GM19455 (cell line): ENCODE results near the gene MYLIP.
A peak's percentile ranks its signal among the peaks of the same experiment; 100 is the strongest.

ENCODE experiments used
- ATAC-seq: cut with Tn5 transposase; IDR thresholded peaks from one replicate; pipeline ENCODE4 v1.9.1; 2021; ENCODE audit not compliant: unreplicated experiment

The MYLIP gene

DNA sequence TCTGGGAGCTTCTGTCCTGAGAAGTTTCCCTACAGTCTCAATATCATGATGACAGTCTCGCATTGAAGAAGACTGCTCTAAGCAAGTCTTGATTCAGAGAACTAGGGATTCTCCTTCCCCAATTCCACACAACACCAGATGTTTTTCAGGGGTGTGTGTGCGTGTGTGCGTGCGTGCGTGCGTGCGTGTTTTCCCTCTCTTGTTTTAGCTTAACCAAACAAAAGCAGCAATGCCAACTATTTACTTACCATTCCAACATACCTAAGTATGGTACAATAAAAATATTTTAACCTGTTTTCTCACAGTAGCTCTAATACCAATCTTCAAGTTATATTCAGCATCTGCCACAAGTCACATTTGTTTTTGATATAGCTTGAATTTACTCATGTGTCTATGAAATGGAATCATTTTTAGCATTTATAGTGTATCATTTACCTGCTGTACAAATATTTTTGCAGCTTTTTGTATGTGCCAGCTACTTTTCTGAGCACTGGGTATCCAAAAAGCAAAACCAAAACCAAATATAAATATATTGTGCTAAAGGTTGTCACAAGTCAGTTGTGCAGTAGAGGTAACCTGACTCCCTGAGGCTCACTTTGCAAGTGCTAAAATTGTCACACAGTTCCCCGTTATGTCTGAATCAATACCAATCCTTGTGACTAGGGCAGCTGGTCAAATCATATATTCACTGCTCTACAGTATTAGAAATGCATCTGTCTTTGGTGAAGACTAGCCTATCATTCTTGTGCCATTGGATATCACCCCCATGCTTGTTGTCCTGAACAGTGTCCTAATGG lies 21.7 kb upstream of the MYLIP start:
- no peak for ATAC-seq

DNA sequence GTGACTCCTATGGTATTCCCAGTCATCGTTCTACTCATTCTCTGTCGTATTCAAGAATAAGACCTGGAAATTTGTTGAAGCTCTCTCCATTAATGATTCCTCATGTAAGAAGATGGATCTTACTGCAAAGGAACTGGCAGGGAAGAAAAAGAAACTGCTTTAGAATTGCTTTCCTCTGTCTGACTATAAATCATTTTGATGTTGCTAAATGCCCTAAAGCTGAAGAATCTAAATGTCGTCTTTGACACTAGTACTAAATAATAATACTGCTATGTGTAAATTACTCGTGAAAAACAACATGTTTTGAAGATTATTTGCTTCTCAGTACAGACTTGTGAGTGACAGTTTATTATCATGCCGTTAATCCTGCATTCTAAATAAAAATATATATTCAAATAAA lies 20.5 kb upstream of the MYLIP start:
- no peak for ATAC-seq

DNA sequence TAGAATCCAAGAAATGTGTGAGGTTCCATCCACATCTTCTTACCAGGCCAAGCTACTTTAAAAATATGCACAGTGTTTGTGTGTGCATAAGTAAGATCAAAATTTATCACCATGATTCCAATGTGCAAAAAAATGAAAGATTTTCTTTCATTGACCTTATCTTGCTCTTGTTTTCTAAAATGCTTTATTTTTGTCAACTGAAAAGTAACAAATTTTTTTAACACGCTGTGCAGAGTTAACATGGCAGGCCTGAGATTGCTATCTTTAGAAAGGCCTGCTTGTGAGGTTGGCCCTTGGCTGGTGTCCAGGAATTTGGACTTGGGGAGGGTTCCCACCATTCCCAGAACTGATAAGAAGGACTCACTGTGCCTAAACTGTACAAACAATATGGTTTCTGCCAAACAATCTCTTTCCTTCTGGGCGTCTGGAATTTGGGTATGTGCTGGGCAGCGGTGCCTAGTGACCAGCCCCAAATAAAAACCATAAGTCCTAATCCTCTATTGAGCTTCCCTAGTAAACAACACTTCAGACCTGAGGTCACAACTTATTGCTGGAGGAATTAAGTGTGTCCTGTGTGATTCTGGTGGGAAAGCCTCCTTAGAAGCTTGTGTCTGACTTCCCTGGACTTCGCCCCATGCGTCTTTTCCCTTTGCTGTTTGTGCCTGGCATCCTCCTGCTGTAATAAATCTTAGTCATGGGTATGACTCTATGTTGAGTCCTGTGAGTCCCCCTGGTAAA lies 19.8 kb upstream of the MYLIP start:
- no peak for ATAC-seq

DNA sequence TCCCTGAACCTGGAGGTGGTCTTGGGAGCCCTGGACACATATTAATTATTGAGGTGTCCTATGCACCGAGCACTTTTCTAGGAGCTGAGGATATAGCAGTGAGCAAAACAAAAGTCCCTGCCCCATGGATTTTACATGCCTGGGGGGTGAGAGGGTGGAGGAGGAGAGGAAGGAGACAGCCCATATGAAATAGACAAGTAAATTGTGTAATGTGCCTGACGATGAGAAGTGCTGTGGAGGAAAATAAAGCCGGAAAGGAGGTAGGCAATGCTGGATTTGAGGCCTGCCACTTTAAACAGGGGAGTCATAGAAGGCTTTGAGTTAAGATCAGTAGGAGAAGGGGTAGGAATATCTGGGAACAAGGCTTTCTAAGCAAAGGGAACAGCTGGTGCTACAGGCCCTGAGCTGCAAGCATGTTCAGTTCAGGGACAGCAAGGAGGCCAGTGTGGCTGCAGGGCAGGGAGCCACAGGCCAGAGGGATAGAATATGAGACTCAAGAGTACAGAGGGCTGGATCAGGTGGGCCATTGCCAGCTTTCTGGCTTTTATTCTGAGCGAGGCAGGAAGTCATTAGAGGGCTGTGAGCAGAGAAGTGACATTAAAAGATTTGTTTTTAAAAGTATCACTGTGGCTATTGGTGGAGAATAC lies 19.1 kb upstream of the MYLIP start:
- ATAC-seq = no peak

DNA sequence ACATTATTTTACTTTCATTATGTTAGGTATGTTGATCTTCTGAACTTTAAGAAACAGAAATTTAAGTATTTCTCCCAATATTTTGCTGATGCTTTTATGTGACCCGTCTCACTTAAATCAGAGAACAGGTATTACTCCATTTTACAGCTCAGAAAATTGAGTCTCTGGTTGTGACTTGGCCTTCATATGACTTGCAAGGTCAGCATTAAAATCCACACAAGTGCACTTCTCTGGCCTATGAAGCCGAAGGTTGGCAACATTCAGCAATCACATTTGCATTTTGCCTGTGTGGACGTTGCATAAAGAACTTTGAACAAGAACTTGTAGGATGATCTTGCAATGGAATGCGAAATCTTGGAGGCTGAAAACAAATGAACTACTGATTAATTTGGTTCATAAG lies 10.1 kb upstream of the MYLIP start:
- no peak for ATAC-seq

DNA sequence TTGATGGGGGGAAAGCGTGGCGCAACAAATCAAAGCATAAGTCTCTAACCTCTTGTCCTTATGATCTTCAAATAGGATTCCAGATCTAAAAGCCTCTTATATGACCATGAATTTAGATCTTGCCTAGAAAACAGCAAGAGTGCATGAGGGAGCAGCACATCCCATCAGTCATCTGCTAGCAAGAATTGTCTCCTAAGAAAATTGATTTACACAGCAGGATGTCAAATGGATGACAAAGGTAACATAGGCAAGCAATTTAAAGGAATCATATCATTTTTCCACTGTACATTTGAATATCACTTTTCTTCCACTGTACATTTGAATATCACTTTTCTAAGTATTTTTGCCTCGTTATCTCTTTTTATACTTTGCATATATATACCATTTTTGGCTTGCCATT lies 7.5 kb upstream of the MYLIP start:
- no peak for ATAC-seq

DNA sequence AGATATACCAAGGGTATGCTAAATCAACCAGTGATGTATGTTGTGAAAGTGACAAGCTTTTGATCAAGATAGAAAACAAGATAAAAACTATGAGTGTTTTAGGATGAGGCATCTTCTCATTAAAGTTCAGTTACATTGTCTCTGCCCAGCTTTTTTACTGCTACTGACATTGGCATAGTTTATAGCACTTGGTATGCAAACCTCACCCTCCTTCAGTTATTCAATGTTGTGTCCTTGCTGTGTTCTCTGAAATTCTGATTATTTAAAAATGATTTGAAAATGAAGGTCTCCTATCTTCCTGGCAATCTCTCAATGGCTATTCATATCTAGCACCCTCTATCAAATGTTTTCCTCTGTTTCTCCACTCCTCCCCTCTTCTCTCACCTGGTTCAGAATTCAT lies 6.7 kb upstream of the MYLIP start:
- no peak for ATAC-seq

DNA sequence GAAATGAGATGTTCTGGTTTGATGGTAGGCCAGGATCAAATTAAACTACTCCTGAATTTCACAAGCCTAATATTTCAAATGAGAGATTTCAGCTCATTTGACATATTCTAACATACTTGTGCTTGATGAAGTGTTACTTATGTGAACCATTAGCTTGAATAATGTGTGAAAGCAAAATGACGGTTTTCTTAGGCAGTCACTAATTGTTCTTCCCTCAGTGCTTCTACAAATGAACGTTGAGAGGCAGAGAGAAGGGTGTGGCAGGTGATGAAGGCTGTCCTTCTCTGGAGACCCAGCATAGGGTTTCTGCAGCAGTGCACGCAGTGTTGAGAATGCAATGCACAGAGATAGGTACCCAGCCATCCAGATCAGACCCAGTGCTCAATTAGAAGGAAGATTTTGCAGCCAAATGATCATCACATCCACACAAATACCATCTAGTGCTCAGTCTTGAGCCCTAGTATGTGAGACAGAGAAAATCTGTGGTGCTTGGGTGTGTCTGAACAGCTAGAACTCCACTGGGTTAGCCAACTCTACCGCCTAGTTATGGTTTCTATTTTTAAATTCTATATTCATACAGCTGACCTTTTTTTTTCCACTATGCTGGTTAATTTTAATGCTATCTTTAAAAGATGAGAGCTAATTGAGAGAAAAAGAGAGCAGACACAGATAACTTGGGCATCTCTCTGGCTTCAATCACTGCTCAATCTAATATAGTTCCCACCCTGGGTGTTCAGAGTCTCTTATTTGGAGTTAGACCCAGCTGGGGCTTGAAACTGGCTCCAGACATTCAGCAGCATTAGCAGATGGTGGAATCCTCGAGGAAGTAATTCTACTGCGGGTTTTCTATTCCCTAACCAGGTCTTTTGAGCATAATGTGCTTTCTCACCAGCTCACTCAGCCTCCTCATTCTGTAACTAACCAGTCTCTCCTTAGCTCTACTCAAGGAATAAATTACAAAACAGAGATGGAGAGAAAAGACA lies 4.4 kb upstream of the MYLIP start:
- no peak for ATAC-seq

DNA sequence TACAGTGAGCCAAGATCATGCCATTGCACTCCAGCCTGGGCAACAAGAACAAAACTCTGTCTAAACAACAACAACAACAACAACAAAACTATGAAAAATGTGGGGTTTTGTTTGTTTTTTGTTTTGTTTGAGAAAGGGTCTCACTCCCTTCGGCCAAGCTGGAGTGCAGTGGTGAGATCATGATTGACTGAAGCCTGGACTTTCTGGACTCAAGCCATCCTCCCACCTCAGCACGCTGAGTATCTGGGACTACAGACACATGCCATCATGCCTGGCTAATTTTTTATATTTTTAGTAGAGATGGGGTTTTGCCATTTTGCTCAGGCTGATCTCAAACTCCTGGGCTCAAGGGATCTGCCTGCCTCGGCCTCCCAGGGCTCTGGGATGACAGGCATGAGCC lies 2.8 kb upstream of the MYLIP start:
- ATAC-seq = no peak

DNA sequence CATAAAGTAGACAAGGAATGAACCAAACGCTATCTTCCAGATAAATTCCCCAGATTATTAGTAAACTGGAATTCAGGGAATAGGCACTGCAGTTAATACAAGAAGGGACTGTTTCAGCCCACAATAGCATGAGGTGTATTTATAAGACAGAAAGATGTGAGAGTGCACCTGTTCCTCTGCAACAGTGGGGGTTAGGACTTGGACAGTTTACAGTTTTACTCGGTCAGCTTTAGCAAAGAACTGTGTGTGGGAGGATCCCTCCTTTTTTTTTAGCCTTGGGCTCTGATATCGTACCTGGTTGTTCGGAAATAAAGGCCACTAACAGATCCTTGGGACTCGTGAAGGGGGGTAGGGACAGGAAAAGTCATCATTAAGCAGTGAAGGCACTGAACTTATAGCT lies 2.0 kb upstream of the MYLIP start:
- no peak for ATAC-seq

DNA sequence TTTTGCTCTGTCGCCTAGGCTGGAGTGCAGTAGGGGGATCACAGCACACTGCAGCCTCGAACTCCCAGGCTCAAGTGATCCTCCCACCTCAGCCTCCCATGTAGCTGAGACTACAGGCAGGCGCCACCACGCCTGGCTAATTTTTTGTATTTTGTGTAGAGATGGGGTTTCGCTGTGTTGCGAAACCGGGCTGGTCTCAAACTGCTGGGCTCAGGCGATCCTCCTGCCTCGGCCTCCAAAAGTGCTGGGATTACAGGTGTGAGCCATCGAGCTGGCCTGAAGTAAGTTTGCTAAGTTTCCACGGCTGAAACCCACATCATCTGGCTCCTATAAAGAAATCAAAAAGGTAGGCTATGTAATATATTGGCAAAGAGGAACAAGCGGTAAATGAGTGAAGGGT lies 1.4 kb upstream of the MYLIP start:
- no peak for ATAC-seq

DNA sequence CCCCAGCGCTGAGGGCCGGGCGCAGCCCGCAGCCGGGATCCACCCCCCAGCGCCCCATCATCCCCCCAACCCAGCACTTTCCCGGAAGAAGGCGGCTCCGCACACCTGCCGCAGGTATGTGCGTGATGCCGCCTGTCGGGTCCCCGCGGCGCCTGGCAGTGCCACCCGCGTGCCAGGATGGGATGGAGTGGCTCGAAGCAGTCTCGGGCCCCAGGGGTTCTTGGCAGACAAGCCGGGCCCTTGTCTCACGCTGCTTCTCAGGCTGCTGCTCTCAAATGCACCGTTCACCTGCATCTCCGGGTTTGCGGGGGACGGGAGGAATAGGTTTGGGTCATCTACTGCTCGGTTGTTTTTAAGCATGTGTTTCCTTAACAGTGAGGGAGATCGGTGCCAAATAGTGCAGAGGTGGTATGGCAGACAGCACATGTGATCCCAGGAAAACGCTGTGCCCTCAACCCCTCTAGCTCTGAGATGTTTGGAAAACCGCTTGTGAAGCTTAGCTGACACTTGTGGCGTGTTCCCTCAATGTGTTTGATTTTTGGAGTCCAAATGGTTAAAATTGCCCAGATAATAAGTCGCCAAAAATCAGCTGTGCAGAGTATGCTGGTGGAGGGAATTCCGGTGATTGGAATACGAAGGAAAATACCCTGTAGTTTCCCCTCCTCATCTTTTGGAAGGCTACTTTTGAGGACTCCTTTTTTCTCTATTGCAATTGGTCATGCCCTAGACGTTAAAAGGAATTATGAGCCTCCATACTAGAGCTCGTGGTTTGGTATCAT lies 926 bp downstream of the MYLIP start:
- no peak for ATAC-seq

DNA sequence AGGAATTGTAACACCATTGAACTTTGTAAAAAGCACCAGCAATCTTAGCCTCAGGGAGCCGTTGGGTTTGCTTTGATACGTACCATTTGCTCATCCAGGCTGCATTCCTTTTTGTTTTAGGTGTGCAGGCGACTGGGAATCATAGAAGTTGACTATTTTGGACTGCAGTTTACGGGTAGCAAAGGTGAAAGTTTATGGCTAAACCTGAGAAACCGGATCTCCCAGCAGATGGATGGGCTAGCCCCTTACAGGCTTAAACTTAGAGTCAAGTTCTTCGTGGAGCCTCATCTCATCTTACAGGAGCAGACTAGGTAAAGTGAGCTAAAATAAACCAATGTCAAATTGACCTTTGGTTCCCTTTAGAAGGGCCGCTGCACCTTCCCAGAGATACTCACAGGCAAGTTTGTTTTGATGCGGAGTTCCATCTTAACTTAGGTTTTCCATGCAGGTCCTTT lies 1.6 kb downstream of the MYLIP start:
- no peak for ATAC-seq

DNA sequence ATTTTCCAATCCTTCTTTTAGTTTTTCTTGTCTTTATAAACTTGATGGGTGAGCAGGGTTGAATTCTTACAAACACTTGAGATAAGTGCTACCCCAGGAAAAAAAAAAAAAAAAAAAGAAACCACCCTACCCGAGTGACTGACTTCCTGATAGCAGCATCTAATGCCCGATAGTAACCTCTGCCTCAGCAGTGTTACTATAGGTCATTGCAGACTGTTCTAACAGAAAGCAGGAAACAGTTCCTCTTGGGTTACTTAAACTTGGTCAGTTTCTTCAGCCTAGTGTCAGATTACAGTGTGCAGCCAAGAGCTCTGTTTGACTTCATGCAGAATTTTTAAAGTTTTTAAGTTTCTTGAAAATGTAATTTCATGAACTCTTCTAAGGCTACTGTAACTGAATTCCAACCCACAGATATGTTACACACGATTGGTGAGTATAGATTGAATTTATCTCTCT lies 2.1 kb downstream of the MYLIP start:
- peak; percentile 52 for ATAC-seq

DNA sequence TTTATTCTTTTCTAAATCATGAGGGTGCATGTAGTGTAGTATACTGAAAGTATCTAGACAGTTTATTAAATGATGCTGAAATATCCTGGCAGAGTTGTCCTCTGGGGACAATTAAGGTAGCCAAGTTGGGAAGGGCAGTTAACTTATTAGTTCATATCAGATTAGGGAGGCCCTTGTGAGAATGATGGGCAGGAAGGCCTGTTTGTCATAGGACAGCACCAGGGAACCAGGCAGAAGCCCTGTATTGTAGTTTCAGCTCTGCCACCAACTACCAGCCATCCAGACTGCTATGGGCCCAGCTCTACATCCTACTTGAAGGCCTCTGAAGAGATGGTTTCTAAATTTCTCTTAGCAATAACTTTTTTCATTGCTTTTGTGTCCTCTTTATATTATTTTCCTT lies 4.0 kb downstream of the MYLIP start:
- ATAC-seq = no peak

DNA sequence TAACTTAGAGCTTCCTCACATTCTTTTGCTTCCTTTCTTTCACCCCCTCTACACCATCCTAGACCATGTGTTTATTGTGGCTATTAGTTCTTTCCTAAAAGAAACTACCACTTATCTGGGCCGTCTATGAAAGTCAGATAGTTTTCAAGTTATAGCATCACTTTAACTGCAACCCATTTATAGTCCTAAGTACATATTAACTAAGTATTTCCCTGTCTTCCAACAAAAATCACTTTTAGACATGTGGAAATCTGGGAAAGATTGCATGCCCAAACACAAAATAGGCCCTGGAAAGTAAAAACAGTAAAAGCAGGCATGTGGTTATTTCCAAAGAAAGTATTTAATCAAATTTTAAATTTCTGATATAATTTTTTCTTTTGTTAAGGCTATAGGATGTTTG lies 5.5 kb downstream of the MYLIP start:
- ATAC-seq = no peak

DNA sequence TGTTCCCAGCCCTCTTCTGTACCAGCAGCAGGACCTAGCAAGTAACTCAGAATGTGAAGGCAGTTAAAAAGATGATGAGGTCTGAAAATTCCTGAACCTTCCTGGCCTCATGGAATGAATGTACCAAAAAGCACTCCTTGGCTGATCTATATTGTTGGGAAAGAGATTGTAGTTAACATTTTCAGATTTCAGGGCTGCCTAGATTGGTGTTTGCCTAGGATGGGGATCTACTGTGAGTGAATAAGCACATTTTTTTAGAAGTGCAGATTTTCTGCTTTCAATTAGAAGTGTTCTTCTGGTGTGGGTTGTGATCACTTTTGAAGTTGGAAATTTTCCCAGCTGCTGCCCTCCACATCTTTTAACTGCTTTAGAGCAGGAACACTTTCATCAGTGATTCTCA lies 6.2 kb downstream of the MYLIP start:
- ATAC-seq = no peak

DNA sequence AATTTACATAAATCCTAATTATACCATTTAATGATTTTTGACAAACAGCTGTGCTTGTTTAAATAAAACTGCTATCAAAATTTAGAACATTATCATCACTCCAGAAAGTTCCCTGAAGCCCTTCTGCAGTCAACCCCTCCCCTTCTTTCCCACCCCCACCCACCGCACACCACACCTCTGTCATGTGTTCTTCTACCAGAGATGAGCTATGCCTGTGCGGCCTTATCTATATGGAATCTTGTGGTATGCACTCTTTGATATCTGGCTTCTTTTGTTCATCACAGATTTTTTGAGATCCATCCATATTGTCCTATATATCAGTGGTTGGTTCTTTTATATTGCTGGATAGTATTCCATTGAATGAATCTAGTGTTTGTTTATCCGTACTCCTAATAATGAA lies 7.2 kb downstream of the MYLIP start:
- ATAC-seq = no peak

DNA sequence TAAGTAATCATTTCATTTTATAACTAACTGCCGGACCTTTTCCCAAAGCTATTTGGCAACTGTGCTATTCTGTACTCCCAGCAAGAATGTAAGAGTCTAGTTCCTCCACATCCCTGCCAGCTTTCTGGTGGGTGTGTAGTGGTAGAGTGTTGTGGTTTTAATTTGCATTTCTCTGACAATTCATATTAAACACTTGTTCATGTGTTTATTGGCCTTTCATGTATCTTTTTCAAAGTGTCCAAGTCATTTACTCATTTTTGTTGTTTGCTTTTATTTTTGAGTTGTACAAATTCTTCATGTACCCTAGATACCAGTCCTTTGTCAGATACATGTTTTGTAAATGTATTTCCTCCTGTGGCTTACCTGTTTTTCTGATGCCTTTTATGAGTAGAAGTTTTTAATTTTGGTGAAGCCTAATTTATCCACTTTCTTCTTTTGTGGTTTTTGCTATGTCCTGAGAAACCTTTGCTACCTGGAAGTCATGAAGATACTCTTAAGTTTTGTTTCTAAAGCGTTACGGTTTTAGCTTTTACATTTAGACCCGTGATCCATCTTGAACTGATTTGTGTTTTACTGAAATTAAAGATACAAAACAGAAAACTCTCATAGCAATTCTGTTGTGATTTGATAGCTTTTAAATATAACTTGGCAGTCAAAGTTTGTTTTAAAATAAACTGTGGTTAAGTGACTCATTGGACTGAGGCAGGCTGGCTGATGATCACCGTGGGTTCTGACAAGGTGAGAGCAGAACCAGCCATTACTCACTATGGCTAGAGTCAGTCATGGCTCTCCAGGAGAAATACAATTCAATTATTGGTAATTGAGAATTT lies 8.0 kb downstream of the MYLIP start:
- ATAC-seq = no peak
